ENCODE data around the gene ZNF683. TPM values are rescaled to one million over a fixed set of nuclear protein-coding genes. Genes with fewer than 3 reads are reported as not detected.

The ZNF683 gene
- total and polyA plus RNA-seq, 9 of the 15 experiments (the other 6 are each of a cell fraction or from before 2014, with no cell fraction given): not detected

- TF ChIP-seq REST (IDR thresholded peaks at IDR 0.05; ENCODE audit: borderline replicate concordance): peak; percentile 71
- TF ChIP-seq REST (CRISPR knock-in tag; IDR thresholded peaks at IDR 0.05; ENCODE audit: low read depth): no peak
- no peak for TF ChIP-seq TRIM24 (IDR thresholded peaks at IDR 0.05)
- no peak for TF ChIP-seq CBX3 (IDR thresholded peaks at IDR 0.05; ENCODE audit: borderline replicate concordance in 1 of 2, low read length in 2 of 2)
- TF ChIP-seq BCLAF1 (IDR thresholded peaks at IDR 0.05; ENCODE audit: borderline replicate concordance in 1 of 2, control insufficient read depth in 1 of 2, low read depth in 2 of 2, low read length in 1 of 2): no peak
- no peak for TF ChIP-seq CLOCK (CRISPR knock-in tag; IDR thresholded peaks at IDR 0.05; ENCODE audit: borderline replicate concordance)
- no peak for TF ChIP-seq ZKSCAN3 (CRISPR knock-in tag; IDR thresholded peaks at IDR 0.05)
- TF ChIP-seq ZNF512 (tag; IDR thresholded peaks at IDR 0.05): no peak
- TF ChIP-seq KAT8 (IDR thresholded peaks at IDR 0.05; ENCODE audit: low read depth): no peak
Observed at GRCh38 chr1:26417111-26417759, 44.7 kb upstream of the ZNF683 start (continued).
